ENCODE data around the gene IER5L. TPM values are rescaled to one million over a fixed set of nuclear protein-coding genes. Genes with fewer than 3 reads are reported as not detected.

IER5L gene
- total and polyA plus RNA-seq, 2 of the 8 experiments (the other 6 are each of a cell fraction or from before 2014, with no cell fraction given), result 0.65 to 1.0 TPM

DNA sequence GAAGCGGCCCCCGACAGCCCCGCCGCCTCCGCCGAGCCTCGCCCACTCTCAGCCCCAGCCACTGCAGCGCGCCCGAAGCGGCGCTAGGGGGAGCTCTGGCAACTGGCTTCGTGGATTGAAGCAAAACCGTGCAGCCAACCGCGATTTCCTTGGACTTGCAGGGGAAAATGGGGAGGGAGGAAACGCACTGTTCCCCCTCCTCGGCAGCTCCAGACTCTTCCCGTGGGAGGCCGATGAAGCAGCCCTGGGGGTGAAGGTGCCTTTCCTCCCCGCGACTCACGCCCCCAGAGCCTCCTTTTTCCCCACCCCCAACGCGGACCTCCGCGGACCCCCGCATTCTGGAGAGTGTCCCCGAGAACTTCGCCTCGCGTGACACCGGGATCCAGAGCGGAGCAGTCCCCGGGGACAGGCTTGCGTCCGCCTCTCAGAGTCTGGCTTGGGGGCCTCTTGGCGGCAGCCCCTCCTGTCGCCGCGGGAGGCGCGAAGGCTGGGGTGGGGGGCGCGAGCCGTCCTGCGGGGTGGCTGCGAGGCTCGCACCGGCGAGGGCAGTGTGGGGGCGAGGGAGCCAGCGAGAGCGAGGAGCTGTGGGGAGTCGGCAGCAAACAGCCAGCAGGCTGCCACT, 3.8 kb downstream of the IER5L start (continued):
- no peak for TF ChIP-seq NANOG (IDR thresholded peaks at IDR 0.05; ENCODE audit: insufficient read depth, low read depth, low read length, poor library complexity, severe bottlenecking)
- TF ChIP-seq EP300 (IDR thresholded peaks at IDR 0.05; ENCODE audit: borderline replicate concordance in 1 of 2, low read depth in 2 of 2, low read length in 2 of 2), result no peak
- TF ChIP-seq, protein P1, sequence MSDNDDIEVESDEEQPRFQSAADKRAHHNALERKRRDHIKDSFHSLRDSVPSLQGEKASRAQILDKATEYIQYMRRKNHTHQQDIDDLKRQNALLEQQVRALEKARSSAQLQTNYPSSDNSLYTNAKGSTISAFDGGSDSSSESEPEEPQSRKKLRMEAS (IDR thresholded peaks at IDR 0.05), result peak; percentile 55; the same call in 1 of the 2 replicates
- TF ChIP-seq BCL11A (IDR thresholded peaks at IDR 0.05; ENCODE audit: low read depth in 2 of 2, low read length in 2 of 2), result no peak
- TF ChIP-seq JUN (IDR thresholded peaks at IDR 0.05; ENCODE audit: low read depth, low read length), result no peak
- TF ChIP-seq CTBP2 (IDR thresholded peaks at IDR 0.05; ENCODE audit: borderline replicate concordance, insufficient read depth, insufficient read length, low read length), result no peak
- no peak for TF ChIP-seq SP2 (IDR thresholded peaks at IDR 0.05; ENCODE audit: low read length)
- no peak for TF ChIP-seq TAF7 (optimal IDR thresholded peaks at IDR 0.05; ENCODE audit: borderline replicate concordance, low read depth, low read length)
- TF ChIP-seq CREB1 (IDR thresholded peaks at IDR 0.05), result no peak
- peak in 1 of 2 experiments; percentile 72; a peak in 1 of 4 replicates for TF ChIP-seq SIN3A (conservative IDR thresholded peaks at IDR 0.05 in 1 of 2, IDR thresholded peaks at IDR 0.05 in 1 of 2; ENCODE audit: low read depth in 1 of 2, low read length in 2 of 2)
- no peak for TF ChIP-seq SIX5 (IDR thresholded peaks at IDR 0.05; ENCODE audit: low read depth, low read length)
- TF ChIP-seq YY1 (IDR thresholded peaks at IDR 0.05; ENCODE audit: low read depth, low read length), result no peak
- TF ChIP-seq SP4 (IDR thresholded peaks at IDR 0.05; ENCODE audit: low read length), result no peak
- TF ChIP-seq MAFK (IDR thresholded peaks at IDR 0.05; ENCODE audit: low read depth, low read length), result no peak
- TF ChIP-seq TBP (IDR thresholded peaks at IDR 0.05; ENCODE audit: low read depth, low read length), result no peak
- no peak for TF ChIP-seq BRCA1 (IDR thresholded peaks at IDR 0.05; ENCODE audit: low read depth, low read length)
